Fibroblast of skin of right biceps (primary cell): Measurements from ENCODE around the gene CENPP.

Experiments used
- DNase-seq: peaks from one replicate; pipeline ENCODE4 v3.0.0-alpha.2; 2013

The CENPP gene

GRCh38 chr9:92325269-92325990, at the start of gene CENPP, which contains the start of gene NOL8:
CENPP (plus strand) TSS chr9:92325953.
NOL8 (minus strand) TSS chr9:92325350; CDS start chr9:92324161, 1,189 bp downstream.
- DNase-seq = peak; percentile 90

- no peak for DNase-seq
Observed at GRCh38 chr9:92276331-92277032, 49.3 kb upstream of the CENPP start.

GRCh38 chr9:92278110-92278509, 47.6 kb upstream of the CENPP start:
- DNase-seq = peak; percentile 79

- no peak for DNase-seq
Observed at GRCh38 chr9:92279302-92279701, 46.5 kb upstream of the CENPP start.

GRCh38 chr9:92289708-92290390, 35.9 kb upstream of the CENPP start:
- peak; percentile 66 for DNase-seq

DNA sequence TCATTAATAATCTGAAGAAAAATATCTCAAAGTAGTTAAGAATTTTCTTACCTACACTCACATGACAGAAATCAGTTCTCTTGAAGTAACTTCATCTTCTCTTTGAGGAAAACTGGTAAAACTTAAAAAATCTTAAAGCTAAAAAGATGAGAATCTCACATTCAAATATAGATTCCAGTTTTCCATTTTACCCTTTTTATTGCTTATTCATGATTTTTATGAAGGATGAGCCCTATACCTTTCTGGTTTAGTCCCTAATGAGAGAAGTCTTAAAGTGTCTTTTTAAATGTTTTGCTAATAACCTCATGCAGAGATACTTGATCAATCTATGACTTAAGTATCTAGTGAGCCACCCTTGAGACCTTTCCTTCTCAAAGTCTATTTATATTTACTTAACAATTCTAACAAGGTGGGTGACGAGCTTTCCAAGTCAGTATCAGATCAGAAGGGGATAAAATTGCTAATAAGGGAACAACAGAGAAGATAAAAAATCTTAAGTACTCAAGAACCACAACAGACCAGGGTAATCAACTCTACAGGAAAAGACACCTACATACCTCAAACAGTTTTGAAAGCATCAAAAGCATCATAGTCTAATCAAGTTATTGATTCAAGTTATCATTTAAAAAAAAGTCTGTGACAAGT, 34.8 kb upstream of the CENPP start:
- DNase-seq = no peak

DNA sequence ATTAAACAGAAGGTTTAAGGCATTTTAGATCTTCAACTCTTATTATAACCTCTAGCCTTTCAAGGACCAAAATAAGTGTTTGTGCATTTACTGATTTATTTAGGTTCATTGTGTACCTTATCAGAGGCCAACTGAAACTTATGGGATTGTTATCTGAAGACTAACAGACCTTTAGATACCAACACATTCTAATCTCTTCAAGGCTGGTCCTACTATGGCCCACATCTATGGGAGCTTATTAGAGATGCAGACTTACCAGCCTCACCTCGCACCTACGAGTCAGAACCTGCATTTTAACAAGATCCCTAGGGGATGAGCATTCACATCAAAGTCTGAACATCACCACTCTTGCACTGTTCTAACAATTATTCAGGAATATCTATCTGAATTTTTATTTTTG, 34.2 kb upstream of the CENPP start:
- no peak for DNase-seq

DNA sequence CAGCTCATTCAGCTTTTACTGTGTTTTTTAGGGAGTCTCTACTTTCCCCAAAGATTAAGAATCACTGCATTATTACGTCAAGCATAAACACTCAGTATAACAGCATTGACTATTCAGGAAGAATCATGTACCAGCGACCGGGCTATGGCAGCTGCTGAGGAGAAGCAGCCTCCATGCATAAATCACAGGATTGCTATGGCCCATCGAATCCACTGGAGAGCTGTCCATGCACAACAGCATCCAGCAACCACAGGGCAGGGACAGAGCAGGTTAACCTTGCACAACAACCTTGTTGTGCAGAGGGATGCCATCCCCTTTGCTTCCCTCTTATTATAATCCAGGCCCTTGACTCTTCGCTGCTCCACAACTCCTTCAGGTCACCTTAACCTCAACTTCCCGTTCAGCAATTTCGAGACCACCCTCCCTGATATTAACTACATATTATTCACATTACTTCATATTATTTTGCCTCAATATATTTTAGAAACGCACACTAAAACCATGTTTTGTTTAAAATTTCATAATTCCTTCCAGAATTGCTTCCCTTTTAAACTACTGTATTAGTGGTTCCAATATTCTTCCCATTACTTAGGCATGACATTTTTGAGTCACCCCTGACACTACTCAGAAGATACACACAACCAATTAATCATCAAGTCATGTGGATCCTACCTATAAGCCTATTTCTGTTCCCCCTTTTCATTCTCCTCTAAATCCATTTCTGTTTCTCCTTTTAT, 33.2 kb upstream of the CENPP start:
- no peak for DNase-seq

GRCh38 chr9:92293075-92293354, 32.7 kb upstream of the CENPP start:
- no peak for DNase-seq

GRCh38 chr9:92293452-92294296, 32.1 kb upstream of the CENPP start, which contains the start of gene IARS1:
IARS1 (minus strand) TSS chr9:92293697; CDS start chr9:92289419, 4,278 bp downstream.
- DNase-seq = peak; percentile 99

GRCh38 chr9:92294297-92294676, 31.5 kb upstream of the CENPP start:
- DNase-seq = peak; percentile 33

GRCh38 chr9:92295240-92295790, 30.4 kb upstream of the CENPP start:
- no peak for DNase-seq

- no peak for DNase-seq
Observed at GRCh38 chr9:92295827-92296258, 29.9 kb upstream of the CENPP start.

DNA sequence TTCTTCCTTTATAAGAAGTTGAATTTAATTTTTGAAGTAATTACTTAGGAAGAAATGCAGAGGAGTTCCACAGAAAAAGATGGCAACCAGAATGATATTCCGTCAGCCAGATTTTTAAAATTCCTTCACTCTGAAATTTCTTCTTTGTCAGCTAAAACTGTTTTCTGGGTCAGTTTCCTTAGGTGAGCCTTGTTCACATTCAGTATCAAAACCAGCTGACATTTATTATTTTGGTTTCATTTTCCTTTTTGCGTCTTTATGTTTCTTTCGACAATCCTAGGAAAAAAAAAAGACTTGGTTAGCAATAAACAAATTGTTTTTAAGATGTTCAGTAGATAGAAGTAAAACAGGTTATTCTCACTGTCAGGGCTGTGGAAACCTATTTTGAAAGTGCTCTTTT, 28.1 kb upstream of the CENPP start:
- no peak for DNase-seq

GRCh38 chr9:92298036-92298435, 27.7 kb upstream of the CENPP start:
- no peak for DNase-seq

GRCh38 chr9:92299116-92299515, 26.6 kb upstream of the CENPP start:
- DNase-seq = no peak

GRCh38 chr9:92300936-92301335, 24.8 kb upstream of the CENPP start:
- no peak for DNase-seq

DNA sequence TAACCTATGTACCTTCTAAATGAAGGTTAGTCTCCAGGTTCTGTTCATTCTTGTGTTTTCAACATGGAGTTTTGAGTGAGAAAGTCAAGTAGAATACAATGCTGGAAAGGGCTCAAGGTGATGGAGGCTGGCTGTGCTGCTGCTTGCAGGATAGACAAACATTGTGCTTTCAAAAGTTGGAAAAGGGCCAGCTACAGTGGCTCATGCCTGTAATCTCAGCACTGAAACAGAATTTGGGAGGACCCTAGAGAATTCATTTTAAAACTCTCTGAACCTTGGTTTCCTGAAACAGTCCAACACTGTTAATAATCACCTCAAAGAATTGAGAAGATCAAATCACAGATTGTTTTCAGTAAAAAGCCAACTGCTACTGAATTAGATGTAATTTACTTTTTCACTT, 16.9 kb upstream of the CENPP start:
- no peak for DNase-seq

DNA sequence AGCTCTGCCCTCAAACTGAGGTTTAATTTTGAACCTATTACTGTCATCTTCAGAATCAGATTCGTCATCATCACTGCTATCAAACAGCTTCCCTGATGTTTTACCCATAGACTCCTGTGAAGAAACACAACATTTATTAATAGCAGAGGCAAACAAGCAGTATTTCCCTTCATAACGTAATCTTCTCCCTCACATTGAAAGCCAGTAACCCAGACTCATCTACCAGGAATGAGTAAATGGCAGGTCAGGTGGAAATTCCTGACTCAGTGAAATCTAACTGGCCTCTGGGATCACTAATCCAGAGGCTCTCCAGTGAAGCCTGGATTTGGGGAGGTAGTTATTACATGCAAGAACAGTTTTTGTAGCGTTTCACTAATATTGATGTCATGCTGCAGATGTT, 15.2 kb upstream of the CENPP start:
- DNase-seq = no peak

DNA sequence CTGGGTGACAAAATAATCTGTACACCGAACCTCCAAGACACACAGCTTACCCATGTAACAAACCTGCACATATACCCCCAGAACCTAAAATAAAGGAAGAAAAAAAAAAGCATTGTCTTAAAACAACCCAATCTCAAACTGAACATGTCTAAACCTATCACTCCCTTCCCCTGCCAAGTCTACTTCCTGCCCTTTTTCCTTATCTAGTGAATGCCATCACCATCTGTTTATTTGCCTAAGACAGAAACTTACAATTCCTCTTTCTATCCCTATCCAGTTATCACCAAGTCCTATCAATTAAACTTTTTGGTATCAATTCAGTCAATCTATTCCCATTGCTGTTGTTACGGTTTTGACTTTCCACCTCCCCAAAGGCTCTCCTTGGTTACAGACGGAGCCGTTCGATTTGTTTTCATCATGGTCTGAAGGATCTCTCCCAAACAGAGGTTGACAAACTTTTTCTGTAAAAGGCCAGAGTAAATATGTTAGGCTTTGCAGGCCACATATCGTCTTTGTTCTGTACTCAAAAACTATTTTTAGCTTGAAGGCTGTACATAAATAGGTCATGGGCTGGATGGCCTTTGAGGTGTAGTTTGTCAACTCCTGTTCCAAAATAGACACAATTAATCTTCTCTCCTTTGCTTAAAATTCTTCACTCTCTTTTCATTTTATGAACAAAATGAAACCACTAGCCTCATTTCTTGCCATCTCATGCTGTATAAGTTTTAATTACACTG, 12.7 kb upstream of the CENPP start:
- no peak for DNase-seq

DNA sequence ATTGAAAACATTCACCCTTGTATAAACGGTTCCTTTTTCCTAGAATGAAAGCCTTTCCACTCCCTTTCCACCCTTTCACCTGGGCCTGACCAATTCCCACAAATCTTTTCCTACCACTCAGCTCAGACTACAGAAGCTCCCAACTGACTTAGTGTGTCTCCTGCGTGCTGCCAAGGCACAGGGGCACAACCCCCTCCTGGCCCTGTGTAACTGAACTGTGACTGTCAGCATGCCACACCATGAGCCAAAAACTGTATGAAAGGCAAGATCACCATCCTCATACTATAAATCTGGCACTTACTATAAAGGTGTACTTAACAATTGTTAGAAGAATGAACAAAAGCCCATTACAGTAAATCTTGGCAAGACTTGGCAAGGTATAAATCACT, 12.1 kb upstream of the CENPP start:
- no peak for DNase-seq
